K562 (cell line): Measurements from ENCODE around the gene ACCSL. TPM values are rescaled to one million over a fixed set of nuclear protein-coding genes. Genes with fewer than 3 reads are reported as not detected.

Source experiments
- BACH1 ChIP-seq: fragments of 200-800 bp; sonication (Bioruptor generic); IDR thresholded peaks from 2 replicates; pipeline ENCODE4 v1.6.1; 2016; ENCODE audit warnings: missing genetic modification characterization, missing compliant biosample characterization
- CC2D1A ChIP-seq: fragments of 450-650 bp; IDR thresholded peaks from 2 replicates; pipeline ENCODE4 v1.6.1; 2017; ENCODE audit warnings: mild to moderate bottlenecking
- GABPB2 ChIP-seq: fragments of 250-450 bp; sonication (Bioruptor Pico); conservative IDR thresholded peaks from 2 replicates; pipeline ENCODE4 v1.5.1; 2021; ENCODE audit warnings: mild to moderate bottlenecking
- NRF1 ChIP-seq, 2 experiments: fragments of 450-650 bp; IDR thresholded peaks in 1 of 2; conservative IDR thresholded peaks in 1 of 2; 2 replicates each; pipeline ENCODE4 v1.6.1; 2014; ENCODE audit warnings: mild to moderate bottlenecking in 2 of 2
- SMC3 ChIP-seq: conservative IDR thresholded peaks from 2 replicates; pipeline ENCODE4 v1.6.1; 2011; ENCODE audit warnings: low read depth, low read length, improper control_type of control experiment; ENCODE audit not compliant: insufficient read depth
- STAG1 ChIP-seq: sonication (generic); formaldehyde crosslinking; IDR thresholded peaks from 2 replicates; pipeline ENCODE4 v1.5.0; 2020; ENCODE audit warnings: missing genetic modification reagents, borderline replicate concordance
- TFAP4 ChIP-seq: sonication (generic); formaldehyde crosslinking; IDR thresholded peaks from 2 replicates; pipeline ENCODE4 v1.8.0; 2022; ENCODE audit warnings: missing genetic modification reagents, mild to moderate bottlenecking, moderate library complexity, borderline replicate concordance
- polyA plus RNA-seq, 8 experiments: library from polyadenylated mRNA; depleted of rRNA in 4 of 8; stranded (reverse) in 5 of 8; unstranded in 3 of 8; fragments of >200 nt; fragmentation: Nextera tagmentation in 2 of 8; fragmentation: Illumina TruSeq in 1 of 8; extraction: Ambion mirVana in 2 of 8; extraction: Trizol in 1 of 8; gene quantifications; 2 replicates each; pipeline versions ENCODE4 v1.2.1 to v1.2.3, GENCODE V29; 2011 to 2014; ENCODE audit warnings: inconsistent platforms in 1 of 8, missing spikeins in 1 of 8
- total RNA-seq, 7 experiments: library from RNA; depleted of rRNA in 6 of 7; stranded (reverse); fragments of >200 nt in 6 of 7; fragmentation: Illumina TruSeq in 2 of 7; extraction: Trizol in 2 of 7; gene quantifications; 2 replicates each; pipeline versions ENCODE4 v1.2.1 to v1.2.3, GENCODE V29; 2011 to 2021; ENCODE audit warnings: low replicate concordance in 1 of 7
- TF ChIP-seq, protein P1 (sequence below), 3 experiments: IDR thresholded peaks in 2 of 3; conservative IDR thresholded peaks in 1 of 3; 2 replicates each; pipeline ENCODE4 v1.5.1; 2011 to 2012; ENCODE audit warnings: low read length in 3 of 3, mild to moderate bottlenecking in 3 of 3, control low read depth in 2 of 3, improper control_type of control experiment in 1 of 3, inconsistent platforms in 1 of 3, low read depth in 1 of 3, mixed read lengths in 1 of 3, moderate library complexity in 1 of 3; ENCODE audit not compliant: insufficient read depth in 2 of 3
- TF ChIP-seq, protein P2 (sequence below): fragments of 250-450 bp; sonication (Bioruptor Pico); IDR thresholded peaks from 2 replicates; pipeline ENCODE4 v1.4.0; 2020
- TF ChIP-seq, protein P3 (sequence below): fragments of 450-650 bp; formaldehyde crosslinking; IDR thresholded peaks from 2 replicates; pipeline ENCODE4 v1.4.0; 2020; ENCODE audit warnings: mild to moderate bottlenecking, moderate library complexity

The ACCSL gene
- total and polyA plus RNA-seq, 9 of the 15 experiments (the other 6 are each of a cell fraction or from before 2014, with no cell fraction given): not detected

DNA sequence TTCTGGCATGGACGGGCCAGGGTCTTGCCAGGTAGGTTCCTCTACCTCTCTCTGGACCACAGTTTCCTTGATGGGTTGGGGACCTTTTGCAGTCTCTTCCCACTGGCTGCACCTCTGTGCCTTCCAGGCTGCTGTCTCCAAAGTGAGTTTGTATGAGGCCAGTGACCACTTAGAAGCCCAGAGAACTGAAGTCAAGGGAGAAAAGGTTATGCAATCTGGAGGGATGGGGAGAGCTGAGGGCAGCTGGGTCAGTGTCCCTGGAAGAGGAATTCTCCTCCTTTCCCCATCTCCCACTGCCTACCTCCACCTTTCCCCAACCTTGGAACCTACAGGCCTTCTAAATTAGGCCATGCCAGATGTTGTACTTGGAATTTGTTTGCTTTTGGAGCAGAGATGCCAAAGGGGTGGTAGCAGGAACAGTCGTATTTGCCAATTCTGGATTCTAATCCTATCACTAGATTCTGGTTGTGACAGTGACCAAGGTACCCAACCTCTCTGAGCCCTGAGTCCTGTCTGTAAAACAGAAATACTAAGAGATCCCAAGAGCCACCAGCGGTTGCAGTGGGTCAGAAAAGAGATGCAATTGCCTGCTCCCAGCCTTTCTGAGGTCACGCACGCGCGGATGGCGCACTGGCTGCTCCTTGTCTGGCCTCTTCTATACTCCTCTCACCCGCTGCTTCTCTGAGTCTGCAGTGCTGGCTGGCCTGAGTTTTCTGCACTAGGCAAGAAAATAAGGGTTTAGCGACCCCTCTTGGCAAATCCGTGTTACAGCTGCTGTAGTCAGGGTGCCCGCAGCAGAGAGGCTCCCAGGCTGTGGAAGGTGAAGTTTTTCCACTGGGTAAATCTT is 10.7 kb upstream of the ACCSL start (continued):
- TF ChIP-seq, protein P1, sequence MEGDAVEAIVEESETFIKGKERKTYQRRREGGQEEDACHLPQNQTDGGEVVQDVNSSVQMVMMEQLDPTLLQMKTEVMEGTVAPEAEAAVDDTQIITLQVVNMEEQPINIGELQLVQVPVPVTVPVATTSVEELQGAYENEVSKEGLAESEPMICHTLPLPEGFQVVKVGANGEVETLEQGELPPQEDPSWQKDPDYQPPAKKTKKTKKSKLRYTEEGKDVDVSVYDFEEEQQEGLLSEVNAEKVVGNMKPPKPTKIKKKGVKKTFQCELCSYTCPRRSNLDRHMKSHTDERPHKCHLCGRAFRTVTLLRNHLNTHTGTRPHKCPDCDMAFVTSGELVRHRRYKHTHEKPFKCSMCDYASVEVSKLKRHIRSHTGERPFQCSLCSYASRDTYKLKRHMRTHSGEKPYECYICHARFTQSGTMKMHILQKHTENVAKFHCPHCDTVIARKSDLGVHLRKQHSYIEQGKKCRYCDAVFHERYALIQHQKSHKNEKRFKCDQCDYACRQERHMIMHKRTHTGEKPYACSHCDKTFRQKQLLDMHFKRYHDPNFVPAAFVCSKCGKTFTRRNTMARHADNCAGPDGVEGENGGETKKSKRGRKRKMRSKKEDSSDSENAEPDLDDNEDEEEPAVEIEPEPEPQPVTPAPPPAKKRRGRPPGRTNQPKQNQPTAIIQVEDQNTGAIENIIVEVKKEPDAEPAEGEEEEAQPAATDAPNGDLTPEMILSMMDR (IDR thresholded peaks at IDR 0.05 in 2 of 3, conservative IDR thresholded peaks at IDR 0.05 in 1 of 3; ENCODE audit: insufficient read depth in 2 of 3, low read depth in 1 of 3, low read length in 3 of 3): peak; percentile 87 to 92 (median 87)
- TF ChIP-seq STAG1 (CRISPR knock-in tag): peak; percentile 51; the same call in 1 of the 2 replicates
- peak; percentile 85 for TF ChIP-seq SMC3
- TF ChIP-seq GABPB2 (CRISPR knock-in tag): no peak
- TF ChIP-seq CC2D1A: 0 out of 2 replicates have a peak, but pooled peaks have one; percentile 45
- TF ChIP-seq NRF1 (conservative IDR thresholded peaks at IDR 0.05 in 1 of 2, IDR thresholded peaks at IDR 0.05 in 1 of 2): peak; percentile 65 to 73
- no peak for TF ChIP-seq BACH1 (tag)
- peak; percentile 17; the same call in 1 of the 2 replicates for TF ChIP-seq TFAP4
- TF ChIP-seq, protein P2, sequence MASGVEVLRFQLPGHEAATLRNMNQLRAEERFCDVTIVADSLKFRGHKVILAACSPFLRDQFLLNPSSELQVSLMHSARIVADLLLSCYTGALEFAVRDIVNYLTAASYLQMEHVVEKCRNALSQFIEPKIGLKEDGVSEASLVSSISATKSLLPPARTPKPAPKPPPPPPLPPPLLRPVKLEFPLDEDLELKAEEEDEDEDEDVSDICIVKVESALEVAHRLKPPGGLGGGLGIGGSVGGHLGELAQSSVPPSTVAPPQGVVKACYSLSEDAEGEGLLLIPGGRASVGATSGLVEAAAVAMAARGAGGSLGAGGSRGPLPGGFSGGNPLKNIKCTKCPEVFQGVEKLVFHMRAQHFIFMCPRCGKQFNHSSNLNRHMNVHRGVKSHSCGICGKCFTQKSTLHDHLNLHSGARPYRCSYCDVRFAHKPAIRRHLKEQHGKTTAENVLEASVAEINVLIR: no peak
- TF ChIP-seq, protein P3, sequence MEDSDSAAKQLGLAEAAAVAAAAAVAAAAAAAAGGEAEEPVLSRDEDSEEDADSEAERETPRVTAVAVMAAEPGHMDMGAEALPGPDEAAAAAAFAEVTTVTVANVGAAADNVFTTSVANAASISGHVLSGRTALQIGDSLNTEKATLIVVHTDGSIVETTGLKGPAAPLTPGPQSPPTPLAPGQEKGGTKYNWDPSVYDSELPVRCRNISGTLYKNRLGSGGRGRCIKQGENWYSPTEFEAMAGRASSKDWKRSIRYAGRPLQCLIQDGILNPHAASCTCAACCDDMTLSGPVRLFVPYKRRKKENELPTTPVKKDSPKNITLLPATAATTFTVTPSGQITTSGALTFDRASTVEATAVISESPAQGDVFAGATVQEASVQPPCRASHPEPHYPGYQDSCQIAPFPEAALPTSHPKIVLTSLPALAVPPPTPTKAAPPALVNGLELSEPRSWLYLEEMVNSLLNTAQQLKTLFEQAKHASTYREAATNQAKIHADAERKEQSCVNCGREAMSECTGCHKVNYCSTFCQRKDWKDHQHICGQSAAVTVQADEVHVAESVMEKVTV (CRISPR knock-in tag): peak; percentile 80
